Ovary (tissue), 9 donors: Measurements from ENCODE around the gene KCNQ5. TPM values are rescaled to one million over a fixed set of nuclear protein-coding genes. Genes with fewer than 3 reads are reported as not detected.

Experiments used
- DNase-seq, 5 donors: peaks; one replicate each; pipeline ENCODE4 v3.0.0-alpha.2; 2019 to 2020
- H3K27ac ChIP-seq, 2 donors: fragments of 200-600 bp; one replicate each; pipeline versions ENCODE4 v1.5.1 to v1.8.0; 2019 to 2022
- H3K27me3 ChIP-seq: fragments of 200-600 bp; one replicate; pipeline ENCODE4 v1.8.0; 2022
- H3K36me3 ChIP-seq: fragments of 200-600 bp; sonication (generic); one replicate; pipeline ENCODE4 v1.5.1; 2019
- H3K4me1 ChIP-seq: one replicate; pipeline ENCODE4 v1.8.1; 2013; ENCODE audit warnings: mild to moderate bottlenecking, moderate library complexity; ENCODE audit not compliant: insufficient read depth
- H3K4me3 ChIP-seq: fragments of 200-600 bp; sonication (generic); one replicate; pipeline ENCODE4 v1.5.1; 2017
- H3K9me3 ChIP-seq, 2 donors: fragments of 200-600 bp in 1 of 2; sonication (generic) in 1 of 2; one replicate each; pipeline versions ENCODE4 v1.5.1 to v1.8.1; 2013 to 2019; ENCODE audit warnings: mild to moderate bottlenecking in 1 of 2, moderate library complexity in 1 of 2
- CTCF ChIP-seq, 3 donors: fragments of 450-650 bp in 2 of 3; fragments of 200-600 bp in 1 of 3; IDR thresholded peaks; one replicate each; pipeline versions ENCODE4 v1.5.1 to v1.8.0; 2016 to 2022; ENCODE audit warnings: antibody characterized with exemption in 3 of 3, mild to moderate bottlenecking in 1 of 3
- EP300 ChIP-seq: sonication (generic); formaldehyde crosslinking; IDR thresholded peaks from one replicate; pipeline ENCODE4 v1.6.1; 2017; ENCODE audit warnings: antibody characterized with exemption
- POLR2A ChIP-seq: fragments of 450-650 bp; IDR thresholded peaks from one replicate; pipeline ENCODE4 v1.6.1; 2017; ENCODE audit warnings: antibody characterized with exemption, mild to moderate bottlenecking, moderate library complexity
- WGBS, 3 donors: extraction: QIAGEN DNeasy Blood & Tissue Kit in 1 of 3; methylation state at CpG; one replicate each; pipeline versions ENCODE4 v1.1.5 to v1.1.7; 2013 to 2017; 5-methylcytosine and 5-hydroxymethylcytosine counted together
- intact Hi-C, 4 donors: fragments of 100-400 bp; cut with DNase I; formaldehyde crosslinking; loops; one replicate each; pipeline versions ENCODE4 v1.11.0 to v1.15.1; 2022 to 2023
- polyA plus RNA-seq, 2 donors: library from polyadenylated mRNA; stranded (reverse); fragments of 200-250 nt in 1 of 2; fragments of 350-450 nt in 1 of 2; fragmentation: Illumina TruSeq in 1 of 2; extraction: RNeasy Lipid Tissue Mini Kit (QIAGEN cat#74804) in 1 of 2; gene quantifications; one replicate each; pipeline ENCODE4 v1.2.3, GENCODE V29; 2013 to 2014
- total RNA-seq, 7 donors: library from RNA; depleted of rRNA in 2 of 7; stranded (reverse); fragments of >200 nt in 2 of 7; fragmentation: NEBNext Ultra II Directional in 3 of 7; extraction: Animal tissue kit (Norgen Biotek cat#: 25700) in 3 of 7; gene quantifications; one replicate each; pipeline versions ENCODE4 v1.1.0 to v1.2.4, GENCODE V29; 2016 to 2023
- donor health status: DM: no; HTN: no; CAD: no; lungs with moderate emphysema.
- donor health status: DM: no; HTN: no; CAD: no.
- donor health status: Bipolar disorder and iron deficiency.
- donor health status: DM: yes; HTN: yes; CAD: no.
- donor health status: DM: no; HTN: no; CAD: no.
- donor health status: DM: yes; HTN: yes; CAD: no.

Gene KCNQ5
- total and polyA plus RNA-seq, 9 donors = 0.02 to 0.80 (median 0.15) TPM; not detected in 2

- TF ChIP-seq CTCF (IDR thresholded peaks at IDR 0.05) (no peak), POLR2A (no peak)
- no peak for DNase-seq
- WGBS, 3 donors = 86 to 91% (median 88%) methylated on average over 2 of the region's 2 CpGs
- Histone ChIP-seq H3K9me3 (no peaks in the 10 kb centered on the region), H3K27ac (no peak overlapping the region), H3K4me1 (no peaks in the 10 kb centered on the region), H3K4me3 (no peak overlapping the region), H3K36me3 (no peaks in the 10 kb centered on the region), H3K27me3 (no peaks in the 10 kb centered on the region)
- intact Hi-C loops = no loop called here
Measured at GRCh38 chr6:72635636-72636035, 13.8 kb downstream of the KCNQ5 start.

- DNase-seq = no peak
- TF ChIP-seq EP300 = no peak
- no peak for TF ChIP-seq CTCF (IDR thresholded peaks at IDR 0.05)
- TF ChIP-seq POLR2A = no peak
- intact Hi-C loops = no loop called here
- no peaks in the 10 kb centered on the region for H3K27me3 ChIP-seq
- no peak overlapping the region for H3K27ac ChIP-seq
- no peaks in the 10 kb centered on the region for H3K9me3 ChIP-seq
- no peak overlapping the region for H3K4me3 ChIP-seq
- no peaks in the 10 kb centered on the region for H3K36me3 ChIP-seq
- H3K4me1 ChIP-seq = no peaks in the 10 kb centered on the region
- 66 to 70% (median 68%) methylated on average over 2 of the region's 2 CpGs for WGBS, 3 donors
Measured at GRCh38 chr6:72636215-72636614, 14.4 kb downstream of the KCNQ5 start.

- intact Hi-C loops = no loop called here
- Histone ChIP-seq H3K36me3 (no peaks in the 10 kb centered on the region), H3K9me3 (no peaks in the 10 kb centered on the region), H3K4me1 (no peaks in the 10 kb centered on the region), H3K4me3 (no peak overlapping the region), H3K27me3 (no peaks in the 10 kb centered on the region), H3K27ac (no peak overlapping the region)
- DNase-seq = no peak
- TF ChIP-seq POLR2A = no peak
- TF ChIP-seq CTCF (IDR thresholded peaks at IDR 0.05) = no peak
- no peak for TF ChIP-seq EP300
- 71 to 75% (median 72%) methylated on average over 3 of the region's 3 CpGs for WGBS, 3 donors
Measured at GRCh38 chr6:72636786-72637185, 14.9 kb downstream of the KCNQ5 start.

- TF ChIP-seq CTCF (IDR thresholded peaks at IDR 0.05) = no peak
- TF ChIP-seq EP300 = no peak
- no peak for TF ChIP-seq POLR2A
- no peaks in the 10 kb centered on the region for H3K4me1 ChIP-seq
- no peak overlapping the region for H3K4me3 ChIP-seq
- H3K9me3 ChIP-seq = no peaks in the 10 kb centered on the region
- no peak for DNase-seq
- H3K27me3 ChIP-seq = no peaks in the 10 kb centered on the region
- 47 to 63% (median 53%) methylated on average over 5 of the region's 5 CpGs for WGBS, 3 donors
- intact Hi-C loops = no loop called here
- H3K27ac ChIP-seq = no peak overlapping the region
- H3K36me3 ChIP-seq = no peaks in the 10 kb centered on the region
Measured at GRCh38 chr6:72639920-72640614, 18.2 kb downstream of the KCNQ5 start.

GRCh38 chr6:72640615-72640930 lies 18.7 kb downstream of the KCNQ5 start:
- no peak for DNase-seq
- intact Hi-C loops = no loop called here
- Histone ChIP-seq H3K4me1 (no peaks in the 10 kb centered on the region), H3K36me3 (no peaks in the 10 kb centered on the region), H3K27ac (no peak overlapping the region), H3K27me3 (no peaks in the 10 kb centered on the region), H3K4me3 (no peak overlapping the region), H3K9me3 (no peaks in the 10 kb centered on the region)
- TF ChIP-seq EP300 = no peak
- TF ChIP-seq POLR2A = no peak
- TF ChIP-seq CTCF (IDR thresholded peaks at IDR 0.05) = no peak
